ENCODE results near the gene DIP2C. TPM values are rescaled to one million over a fixed set of nuclear protein-coding genes. Genes with fewer than 3 reads are reported as not detected.

Gene DIP2C
- total RNA-seq, 1 donor from 2014 or later, result 23.1 TPM

- Mint-ChIP-seq H3K4me3 (no peak overlapping the region), H3K27ac (no peak overlapping the region), H3K27me3 (no peaks in the 10 kb centered on the region), H3K9me3 (no peaks in the 10 kb centered on the region), H3K4me1 (ENCODE audit: unreplicated experiment) (peaks cover 21% of the 10 kb centered on the region), H3K36me3 (peaks cover 18% of the 10 kb centered on the region)
- no peak for TF ChIP-seq CTCF (conservative IDR thresholded peaks at IDR 0.05)
- no peak for DNase-seq (ENCODE audit: extremely low spot score, unreplicated experiment)
Observed at GRCh38 chr10:639751-640672, 49.5 kb downstream of the DIP2C start.

- Mint-ChIP-seq H3K4me1 (ENCODE audit: unreplicated experiment) (peaks cover 29% of the 10 kb centered on the region), H3K4me3 (no peak overlapping the region), H3K27ac (no peak overlapping the region), H3K9me3 (no peaks in the 10 kb centered on the region), H3K36me3 (peaks cover 15% of the 10 kb centered on the region), H3K27me3 (no peaks in the 10 kb centered on the region)
- TF ChIP-seq CTCF (conservative IDR thresholded peaks at IDR 0.05), result no peak
- no peak for DNase-seq (ENCODE audit: extremely low spot score, unreplicated experiment)
Observed at GRCh38 chr10:639001-639750, 50.3 kb downstream of the DIP2C start.

- TF ChIP-seq CTCF (conservative IDR thresholded peaks at IDR 0.05), result no peak
- DNase-seq (ENCODE audit: extremely low spot score, unreplicated experiment), result no peak
- peak overlapping the region; percentile 93 for H3K27ac Mint-ChIP-seq
- H3K27me3 Mint-ChIP-seq, result no peaks in the 10 kb centered on the region
- H3K36me3 Mint-ChIP-seq, result peaks cover 10% of the 10 kb centered on the region
- H3K9me3 Mint-ChIP-seq, result no peaks in the 10 kb centered on the region
- peaks cover 32% of the 10 kb centered on the region for H3K4me1 Mint-ChIP-seq (ENCODE audit: unreplicated experiment)
- no peak overlapping the region for H3K4me3 Mint-ChIP-seq
Observed at GRCh38 chr10:637771-638195, 51.7 kb downstream of the DIP2C start.

GRCh38 chr10:637221-637620, 52.2 kb downstream of the DIP2C start:
- Mint-ChIP-seq H3K4me3 (peak overlapping the region; percentile 32), H3K9me3 (no peaks in the 10 kb centered on the region), H3K36me3 (peaks cover 6% of the 10 kb centered on the region), H3K4me1 (ENCODE audit: unreplicated experiment) (peaks cover 32% of the 10 kb centered on the region), H3K27ac (peak overlapping the region; percentile 93), H3K27me3 (no peaks in the 10 kb centered on the region)
- no peak for DNase-seq (ENCODE audit: extremely low spot score, unreplicated experiment)
- no peak for TF ChIP-seq CTCF (conservative IDR thresholded peaks at IDR 0.05)

- peaks cover 32% of the 10 kb centered on the region for H3K4me1 Mint-ChIP-seq (ENCODE audit: unreplicated experiment)
- H3K9me3 Mint-ChIP-seq, result no peaks in the 10 kb centered on the region
- H3K4me3 Mint-ChIP-seq, result no peak overlapping the region
- H3K36me3 Mint-ChIP-seq, result peaks cover 6% of the 10 kb centered on the region
- no peak for TF ChIP-seq CTCF (conservative IDR thresholded peaks at IDR 0.05)
- no peaks in the 10 kb centered on the region for H3K27me3 Mint-ChIP-seq
- no peak for DNase-seq (ENCODE audit: extremely low spot score, unreplicated experiment)
- peak overlapping the region; percentile 93 for H3K27ac Mint-ChIP-seq
Observed at GRCh38 chr10:636769-637168, 52.7 kb downstream of the DIP2C start.

Data from type B pancreatic cell (in vitro differentiated cells).